Measurements from ENCODE around the gene COL28A1.

COL28A1 gene

DNA sequence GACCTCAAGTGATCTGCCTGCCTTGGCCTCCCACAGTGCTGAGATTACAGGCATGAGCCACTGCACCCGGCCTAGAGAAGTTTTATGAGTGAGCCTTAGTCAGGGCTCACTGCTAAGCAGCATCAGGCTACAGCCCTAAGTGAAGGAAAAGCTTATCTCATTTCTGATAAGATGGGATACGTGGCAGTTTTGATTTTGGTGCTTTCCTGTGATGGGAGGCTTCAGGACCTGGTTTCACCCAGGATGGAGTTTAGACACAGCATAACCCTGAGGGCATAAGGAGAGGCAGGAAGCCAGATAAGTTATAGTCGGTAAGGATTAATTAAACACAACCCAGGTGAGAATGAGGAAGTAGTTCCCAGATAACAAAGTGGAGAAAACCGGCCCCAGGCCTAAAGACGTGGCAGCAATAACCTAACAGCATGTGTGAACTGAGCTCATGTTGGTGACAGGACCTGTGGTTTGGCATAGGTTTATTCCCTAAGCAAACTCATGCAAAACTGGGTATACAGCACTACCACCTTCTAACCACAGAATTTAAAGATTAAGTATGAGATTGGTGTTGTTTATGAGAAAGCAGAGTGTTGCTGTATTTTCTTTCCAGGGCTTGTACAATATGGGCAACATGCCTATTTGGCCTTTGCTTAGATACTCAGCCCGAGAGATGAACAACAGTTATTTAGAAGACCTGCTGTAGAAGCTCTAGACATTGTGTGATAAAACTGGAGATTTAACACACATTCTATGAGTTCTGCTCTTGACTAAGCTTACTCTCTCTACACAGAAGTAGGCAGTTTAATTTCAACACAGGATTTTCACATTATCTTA, 119.4 kb downstream of the COL28A1 start:
- H3K36me3 ChIP-seq (ENCODE audit: insufficient read depth, low read length), result no peaks in the 10 kb centered on the region
- H3K79me2 ChIP-seq (ENCODE audit: insufficient read depth, low read length), result no peaks in the 10 kb centered on the region
- H3F3A ChIP-seq (ENCODE audit: low read depth), result no peaks in the 10 kb centered on the region
- no peaks in the 10 kb centered on the region for H4K20me1 ChIP-seq (ENCODE audit: insufficient read depth, low read length, poor library complexity, severe bottlenecking)
- TF ChIP-seq CTCF (conservative IDR thresholded peaks at IDR 0.05; ENCODE audit: low read length), result no peak
- no peak for TF ChIP-seq EZH2phosphoT487 (IDR thresholded peaks at IDR 0.05; ENCODE audit: borderline replicate concordance)
- no peak overlapping the region for H3K4me2 ChIP-seq (ENCODE audit: low read depth, low read length, poor library complexity, severe bottlenecking)
- no peak overlapping the region for H3K9ac ChIP-seq (ENCODE audit: low read depth, low read length, poor library complexity, severe bottlenecking)
- no peaks in the 10 kb centered on the region for H3K9me2 ChIP-seq (replicated peaks; ENCODE audit: low read depth, low read length)
- no peaks in the 10 kb centered on the region for H3K9me3 ChIP-seq (ENCODE audit: insufficient read depth, low read depth, low read length)
- peaks cover 7% of the 10 kb centered on the region for H3K4me1 ChIP-seq (ENCODE audit: insufficient read depth, low read length, poor library complexity, severe bottlenecking)
- no peaks in the 10 kb centered on the region for H3K27me3 ChIP-seq (ENCODE audit: insufficient read depth, low read length, poor library complexity, severe bottlenecking)
- H2AFZ ChIP-seq (ENCODE audit: low read length), result no peak overlapping the region
- H3K4me3 ChIP-seq (ENCODE audit: low read length, poor library complexity, severe bottlenecking), result no peak overlapping the region

DNA sequence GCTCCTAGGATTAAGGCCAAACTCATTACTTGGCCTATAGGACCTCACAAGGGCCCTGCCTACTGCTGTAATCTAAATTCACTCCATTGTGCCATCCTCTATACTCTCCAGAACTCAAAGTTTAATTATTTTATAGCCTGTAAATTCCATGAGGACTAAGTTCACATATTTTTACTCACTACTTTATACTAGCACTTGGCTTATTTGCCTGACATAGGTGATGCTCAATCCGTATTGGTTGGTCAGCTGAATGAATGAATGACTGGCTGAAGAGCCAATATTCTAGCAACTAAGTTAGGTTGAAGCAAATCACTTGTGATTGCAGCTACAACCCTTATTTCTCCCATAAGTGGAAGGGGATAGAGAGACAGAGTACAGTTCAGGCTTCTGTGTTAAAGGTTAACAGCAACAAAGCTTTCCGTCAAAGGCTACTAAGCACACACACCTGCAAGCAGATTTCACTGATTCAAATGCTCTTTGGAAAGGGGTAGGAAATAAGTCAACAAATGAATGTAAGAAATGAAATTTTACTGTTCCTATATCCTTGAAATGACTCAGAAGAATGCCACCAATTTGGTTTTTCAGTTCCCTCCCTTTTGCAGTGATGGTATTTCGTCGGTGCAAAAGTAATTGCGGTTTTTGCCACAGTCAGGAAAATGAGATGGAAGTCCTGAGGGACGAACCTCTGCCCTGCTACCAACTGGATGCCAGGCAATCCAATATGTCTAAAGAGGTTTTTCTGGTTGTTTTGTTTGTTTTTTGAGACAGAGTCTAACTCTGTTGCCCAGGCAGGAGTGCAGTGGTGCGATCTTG, 120.7 kb downstream of the COL28A1 start:
- Histone ChIP-seq H3K79me2 (ENCODE audit: insufficient read depth, low read length) (no peaks in the 10 kb centered on the region), H3K36me3 (ENCODE audit: insufficient read depth, low read length) (no peaks in the 10 kb centered on the region), H3K4me2 (ENCODE audit: low read depth, low read length, poor library complexity, severe bottlenecking) (no peak overlapping the region), H3K9me3 (ENCODE audit: insufficient read depth, low read depth, low read length) (no peaks in the 10 kb centered on the region), H3F3A (ENCODE audit: low read depth) (no peaks in the 10 kb centered on the region), H3K9me2 (replicated peaks; ENCODE audit: low read depth, low read length) (no peaks in the 10 kb centered on the region), H3K9ac (ENCODE audit: low read depth, low read length, poor library complexity, severe bottlenecking) (no peak overlapping the region), H4K20me1 (ENCODE audit: insufficient read depth, low read length, poor library complexity, severe bottlenecking) (no peaks in the 10 kb centered on the region), H3K27me3 (ENCODE audit: insufficient read depth, low read length, poor library complexity, severe bottlenecking) (no peaks in the 10 kb centered on the region), H3K4me3 (ENCODE audit: low read length, poor library complexity, severe bottlenecking) (no peak overlapping the region), H2AFZ (ENCODE audit: low read length) (no peak overlapping the region), H3K4me1 (ENCODE audit: insufficient read depth, low read length, poor library complexity, severe bottlenecking) (peaks cover 7% of the 10 kb centered on the region)
- no peak for TF ChIP-seq EZH2phosphoT487 (IDR thresholded peaks at IDR 0.05; ENCODE audit: borderline replicate concordance)
- no peak for TF ChIP-seq CTCF (conservative IDR thresholded peaks at IDR 0.05; ENCODE audit: low read length)

- no peak for TF ChIP-seq EZH2phosphoT487 (IDR thresholded peaks at IDR 0.05; ENCODE audit: borderline replicate concordance)
- TF ChIP-seq CTCF (conservative IDR thresholded peaks at IDR 0.05; ENCODE audit: low read length), result no peak
- Histone ChIP-seq H2AFZ (ENCODE audit: low read length) (no peak overlapping the region), H3K36me3 (ENCODE audit: insufficient read depth, low read length) (no peaks in the 10 kb centered on the region), H4K20me1 (ENCODE audit: insufficient read depth, low read length, poor library complexity, severe bottlenecking) (no peaks in the 10 kb centered on the region), H3K9ac (ENCODE audit: low read depth, low read length, poor library complexity, severe bottlenecking) (no peak overlapping the region), H3K9me3 (ENCODE audit: insufficient read depth, low read depth, low read length) (no peaks in the 10 kb centered on the region), H3K4me3 (ENCODE audit: low read length, poor library complexity, severe bottlenecking) (no peak overlapping the region), H3K4me2 (ENCODE audit: low read depth, low read length, poor library complexity, severe bottlenecking) (no peak overlapping the region), H3K9me2 (replicated peaks; ENCODE audit: low read depth, low read length) (no peaks in the 10 kb centered on the region), H3K27me3 (ENCODE audit: insufficient read depth, low read length, poor library complexity, severe bottlenecking) (no peaks in the 10 kb centered on the region), H3K79me2 (ENCODE audit: insufficient read depth, low read length) (no peaks in the 10 kb centered on the region), H3K4me1 (ENCODE audit: insufficient read depth, low read length, poor library complexity, severe bottlenecking) (no peaks in the 10 kb centered on the region), H3F3A (ENCODE audit: low read depth) (no peaks in the 10 kb centered on the region)
Observed at GRCh38 chr7:7408001-7408770, 127.5 kb downstream of the COL28A1 start.
